SHP77 (cell line): ENCODE data around the gene BOLA1.
A peak's percentile ranks its signal among the peaks of the same experiment; 100 is the strongest.
"Not testable (repeated sequence)": the region's sequence is repeated elsewhere in the genome, so short reads cannot be mapped to it uniquely, and the experiment has no call there.

Experiments used
- DNase-seq, 2 experiments: peaks; one replicate each; lab custom pipeline; 2025; lab: John Stamatoyannopoulos, UW

Gene BOLA1

DNA sequence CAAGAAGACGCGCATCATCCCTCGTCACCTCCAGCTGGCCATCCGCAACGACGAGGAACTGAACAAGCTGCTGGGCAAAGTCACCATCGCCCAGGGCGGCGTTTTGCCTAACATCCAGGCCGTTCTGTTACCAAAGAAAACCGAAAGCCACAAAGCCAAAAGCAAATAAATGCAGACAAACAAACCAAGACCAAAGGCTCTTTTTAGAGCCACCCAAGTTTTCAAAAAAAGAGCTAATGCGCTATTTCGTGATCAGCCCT lies 12.2 kb upstream of the BOLA1 start:
- DNase-seq: not testable (repeated sequence)

DNA sequence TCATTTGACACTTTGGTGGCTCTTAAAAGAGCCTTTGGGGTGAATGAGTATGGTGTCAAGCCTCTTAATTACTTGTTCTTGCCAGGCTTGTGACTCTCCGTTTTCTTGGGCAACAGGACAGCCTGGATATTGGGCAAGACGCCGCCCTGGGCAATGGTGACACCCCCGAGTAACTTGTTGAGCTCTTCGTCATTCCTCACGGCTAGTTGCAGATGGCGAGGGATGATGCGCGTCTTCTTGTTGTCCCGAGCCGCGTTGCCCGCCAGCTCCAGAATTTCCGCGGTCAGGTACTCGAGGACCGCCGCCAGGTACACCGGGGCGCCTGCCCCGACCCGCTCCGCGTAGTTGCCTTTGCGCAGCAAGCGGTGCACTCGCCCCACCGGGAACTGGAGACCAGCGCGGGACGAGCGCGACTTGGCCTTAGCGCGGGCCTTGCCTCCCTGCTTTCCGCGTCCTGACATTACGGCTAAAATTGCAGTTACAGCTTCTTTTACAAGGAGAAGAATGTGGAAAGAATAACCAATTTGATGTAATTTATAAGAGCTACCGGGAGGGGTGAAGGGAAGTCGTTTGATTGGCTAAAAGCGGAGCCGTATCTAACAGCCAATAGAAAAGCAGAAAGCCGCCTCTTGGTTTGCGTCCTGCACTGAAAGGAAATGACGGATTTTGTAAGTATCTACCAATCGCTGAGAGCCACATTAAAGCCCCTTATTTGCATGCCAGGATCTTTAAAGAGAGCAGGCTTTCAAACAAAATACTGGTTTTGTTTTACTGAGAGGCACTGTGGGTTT lies 11.7 kb upstream of the BOLA1 start:
- DNase-seq: peak; percentile 99 to 100

DNA sequence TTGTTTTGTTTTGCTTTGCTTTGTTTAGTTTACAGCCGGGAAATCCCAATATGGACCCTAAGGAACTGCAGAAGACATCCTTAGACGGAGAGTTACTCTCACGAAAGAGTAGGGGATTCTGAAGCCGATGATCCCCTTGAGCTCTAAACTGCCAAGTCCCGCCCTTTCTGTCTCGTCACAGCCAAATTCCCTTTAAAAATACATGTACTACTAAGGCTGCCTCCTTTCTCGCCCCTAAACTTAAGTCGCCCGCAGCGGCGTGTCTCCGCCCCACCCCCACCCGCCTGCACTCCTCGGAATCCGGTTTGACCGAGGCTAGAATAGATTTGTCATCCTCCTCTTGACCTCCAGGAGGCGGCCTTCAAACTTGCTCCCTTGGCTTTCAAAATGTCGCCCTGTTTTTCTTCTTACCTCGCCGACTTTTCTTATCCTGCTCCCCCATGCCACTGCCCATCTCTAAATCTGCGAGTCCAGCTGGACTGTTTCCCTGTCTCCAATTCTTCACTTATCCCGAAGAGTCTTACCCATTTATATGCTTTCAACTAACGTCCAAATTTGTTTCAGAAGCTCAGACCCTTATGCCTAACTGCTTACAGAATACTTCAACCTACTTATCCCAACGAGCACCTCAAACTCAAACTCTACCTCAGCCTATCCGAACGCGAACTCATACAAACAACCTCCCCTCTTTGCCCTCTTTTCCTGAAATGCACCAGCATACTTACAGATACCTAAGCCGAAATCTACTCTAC lies 10.9 kb upstream of the BOLA1 start:
- DNase-seq: peak; percentile 96 to 98

DNA sequence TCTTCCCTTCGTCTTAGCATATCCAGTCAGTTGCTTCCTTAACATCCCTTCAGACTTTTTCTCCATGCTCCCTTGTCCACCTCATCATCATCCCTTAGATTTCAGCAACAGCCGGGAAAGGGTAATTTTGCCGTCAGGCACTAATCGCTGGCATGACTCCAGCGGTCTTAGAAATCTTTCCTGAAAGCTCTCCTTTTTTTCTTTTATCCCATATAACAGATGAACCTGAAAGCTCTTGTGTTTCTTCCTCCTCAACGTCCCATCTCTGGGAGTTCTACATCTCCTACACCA lies 10.4 kb upstream of the BOLA1 start:
- no peak for DNase-seq

DNA sequence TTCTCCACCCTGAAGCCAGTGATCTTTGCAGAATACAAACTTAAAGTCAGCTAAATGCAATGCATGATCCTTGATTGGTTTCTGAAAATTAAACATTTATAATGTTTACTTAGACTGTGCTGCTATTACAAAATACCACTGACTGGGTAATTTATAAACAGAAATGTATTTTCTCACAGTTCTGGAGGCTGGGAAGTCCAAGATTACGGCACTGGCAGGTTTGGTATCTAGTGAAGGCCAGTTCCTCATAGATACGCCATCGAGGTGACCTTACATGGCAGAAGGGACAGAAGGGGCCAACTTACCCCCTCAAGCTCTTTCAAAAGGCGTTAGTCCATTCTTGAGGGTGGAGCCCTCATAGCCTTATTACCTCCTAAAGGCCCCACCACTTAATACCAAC lies 2.8 kb upstream of the BOLA1 start:
- DNase-seq: no peak

DNA sequence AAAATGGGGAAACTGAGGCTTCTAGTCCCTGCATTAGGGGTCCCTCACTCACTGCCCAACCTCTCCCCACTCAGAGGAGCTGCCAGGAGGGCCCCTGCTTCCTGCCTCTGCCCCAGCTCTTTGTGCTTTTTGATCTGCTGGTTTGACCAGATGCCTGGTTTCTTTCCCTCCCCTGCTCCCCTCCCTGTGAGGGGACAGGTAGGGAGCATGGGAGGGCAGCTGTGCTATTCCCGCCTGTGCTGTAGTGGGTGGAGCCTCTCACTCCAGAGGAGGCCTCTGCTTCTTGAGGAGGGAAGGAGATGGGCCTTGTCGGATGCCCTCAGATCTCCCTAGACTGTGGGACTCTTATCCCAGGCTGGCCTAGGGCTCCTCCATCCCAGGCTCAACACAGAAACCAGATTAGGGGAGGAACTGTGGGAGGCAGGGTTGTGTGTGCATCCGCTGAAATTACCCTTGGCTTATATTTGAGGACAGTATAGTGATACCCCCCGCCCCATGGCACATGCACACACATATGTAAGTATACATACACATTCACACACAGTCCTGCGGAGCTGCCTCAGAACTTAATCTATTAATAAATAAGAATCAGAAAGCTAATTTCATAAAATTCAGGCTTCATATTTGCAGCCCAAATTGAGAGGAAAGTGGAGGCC lies 4.6 kb downstream of the BOLA1 start:
- DNase-seq: no peak

DNA sequence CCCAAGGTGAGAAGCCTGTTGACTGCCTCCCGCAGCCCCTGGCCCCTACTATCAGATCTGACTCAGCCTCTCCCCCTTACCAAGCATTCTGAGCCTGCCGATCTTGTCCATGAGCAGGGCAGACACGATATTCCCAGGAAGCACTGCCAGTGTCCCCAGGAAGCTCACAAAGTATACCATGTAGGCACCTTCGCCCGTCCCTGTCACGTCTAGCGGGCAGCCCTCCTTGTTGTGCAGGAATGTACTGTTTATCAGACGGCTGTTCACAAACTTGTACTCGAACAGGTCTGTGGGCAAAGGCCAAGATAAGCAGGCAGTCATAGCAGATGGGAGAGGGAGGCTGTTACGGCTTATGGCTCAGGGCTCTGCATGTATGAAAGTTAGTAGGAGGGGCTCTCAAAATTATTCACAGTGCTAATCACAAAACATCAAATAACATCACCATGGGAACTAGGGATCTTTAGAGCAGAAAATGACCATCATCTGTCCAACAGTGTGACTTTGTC lies 7.3 kb downstream of the BOLA1 start:
- DNase-seq: no peak

DNA sequence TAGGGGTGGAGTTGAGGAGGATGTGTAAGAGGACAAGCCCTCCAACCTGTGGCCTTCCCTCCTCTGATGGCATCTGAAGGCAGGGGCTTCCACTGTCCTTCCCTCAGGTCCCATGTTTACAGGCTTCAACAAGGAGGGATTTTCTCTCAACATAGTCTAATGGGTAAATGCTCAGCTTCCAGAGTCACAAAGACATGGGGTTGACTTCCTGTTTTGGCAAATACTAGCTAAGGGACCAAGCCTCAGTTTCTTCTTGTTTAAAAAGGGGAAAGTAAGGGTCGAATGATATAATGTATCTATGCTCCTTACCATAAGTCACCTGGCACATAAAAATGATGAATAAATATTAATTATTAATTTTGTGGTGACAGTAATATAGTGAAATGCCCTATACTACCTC lies 15.2 kb downstream of the BOLA1 start:
- DNase-seq: no peak

DNA sequence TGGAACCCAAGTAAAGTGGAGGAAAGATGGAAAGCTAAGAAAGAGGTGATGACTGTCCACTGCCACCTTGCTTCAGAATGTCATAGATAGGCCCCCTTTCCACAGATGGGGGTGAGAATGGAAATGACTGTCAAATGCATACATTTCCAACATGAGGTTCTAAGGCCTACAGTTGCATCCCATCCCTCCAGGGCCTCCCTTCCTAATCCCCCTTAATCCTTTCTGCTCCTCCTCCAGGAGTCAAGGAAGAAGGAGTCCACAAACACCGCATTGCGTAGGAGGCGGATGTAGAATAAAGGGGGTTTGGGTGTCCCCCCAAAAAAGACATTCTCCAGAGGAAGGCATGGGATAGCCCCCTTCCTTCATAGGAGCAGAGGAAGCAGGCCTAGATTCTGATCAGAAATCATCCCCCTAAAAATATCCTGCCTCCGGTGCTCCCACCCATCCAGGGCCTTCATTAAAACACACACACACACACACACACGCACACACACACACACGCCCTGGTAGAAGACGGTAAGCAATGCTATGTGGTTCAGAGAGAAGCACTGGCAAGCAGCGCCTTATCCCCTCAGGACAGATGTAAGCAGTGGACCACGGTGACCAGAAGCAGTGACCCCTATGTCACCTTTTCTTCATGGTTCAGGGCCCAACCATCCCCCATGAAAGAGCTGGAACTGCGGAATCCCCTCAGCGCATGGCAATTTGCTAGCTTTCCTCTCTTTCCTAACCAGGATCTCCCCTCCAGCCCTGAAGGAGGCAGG lies 16.2 kb downstream of the BOLA1 start:
- no peak for DNase-seq

DNA sequence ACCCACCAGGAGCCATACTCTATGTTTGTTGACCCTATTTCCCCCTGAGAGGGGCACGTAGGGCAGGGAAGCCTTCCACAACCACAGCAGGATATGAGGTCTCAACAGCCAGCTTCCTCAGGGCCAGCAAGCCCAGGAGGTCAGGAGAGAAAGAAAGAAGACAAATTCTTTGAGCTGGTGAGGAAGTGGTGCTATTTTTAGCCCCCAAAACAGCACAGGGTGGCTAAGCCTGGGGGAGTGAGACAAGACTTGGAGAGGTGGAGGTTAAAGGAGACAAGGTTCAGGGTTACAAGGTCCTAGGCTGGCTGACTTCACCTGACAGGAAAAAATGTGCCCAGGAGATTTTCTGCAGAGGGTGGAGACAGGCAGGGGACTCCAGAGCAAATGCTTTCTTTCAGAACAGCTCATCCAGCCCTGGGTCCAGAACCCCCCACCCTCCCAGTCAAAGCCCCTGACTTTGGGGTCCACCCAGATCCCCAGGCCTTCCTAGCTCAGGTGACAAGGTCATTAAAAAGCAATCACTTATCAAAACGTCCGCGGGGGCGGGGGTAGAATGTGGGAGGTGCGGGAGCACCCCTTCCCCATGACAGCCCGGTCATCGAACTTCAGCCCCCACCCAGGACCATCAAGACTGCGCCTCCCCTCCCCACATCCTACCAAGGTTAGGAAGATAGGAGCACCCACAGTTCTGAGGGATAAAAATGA lies 17.0 kb downstream of the BOLA1 start:
- DNase-seq: no peak

DNA sequence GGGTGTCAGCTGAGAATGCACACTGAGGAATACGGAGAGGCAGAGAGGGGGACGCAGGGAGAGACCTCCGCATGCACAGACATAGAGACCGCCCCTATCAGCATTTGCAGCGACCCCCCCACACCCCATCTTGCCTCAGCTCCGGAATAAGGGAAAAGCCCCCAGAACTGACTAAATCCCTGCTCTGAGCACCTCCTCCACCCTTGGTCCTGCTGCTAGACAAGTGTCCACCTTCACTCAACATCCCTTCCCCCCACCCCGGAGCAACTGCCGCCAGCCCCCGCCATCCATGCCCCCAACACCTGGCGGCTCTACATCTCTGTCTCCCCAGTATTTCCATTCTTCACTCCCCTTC lies 17.5 kb downstream of the BOLA1 start:
- DNase-seq: no peak

DNA sequence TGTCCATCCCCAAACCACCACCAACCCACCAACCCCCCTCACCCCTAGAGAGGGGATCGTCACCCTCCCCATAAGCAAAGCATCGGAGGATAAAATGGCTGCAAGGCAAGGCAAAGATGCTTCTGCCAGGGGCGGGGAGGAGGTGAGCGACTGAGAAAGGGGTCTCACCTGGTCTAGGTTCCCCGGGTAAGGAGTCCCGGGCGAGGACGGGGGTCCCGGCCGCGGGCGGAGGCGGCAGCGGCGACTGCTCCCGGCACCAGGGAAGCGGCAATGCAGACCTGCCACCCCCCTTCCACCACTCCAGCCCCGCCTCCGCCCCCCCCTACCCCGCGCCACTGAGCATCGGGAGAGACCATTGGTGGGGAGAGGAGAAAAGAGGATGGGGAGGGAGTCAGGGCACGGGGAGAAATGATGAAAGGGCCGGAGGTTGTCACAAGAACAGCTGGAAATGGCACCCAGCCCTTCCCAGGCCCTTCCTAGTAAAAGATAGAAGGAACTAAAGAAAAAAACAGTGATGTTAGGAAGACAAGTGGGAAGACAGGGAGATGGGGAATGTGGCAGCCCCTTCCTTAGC lies 18.3 kb downstream of the BOLA1 start, which contains the start of gene SV2A:
Gene SV2A (minus strand): TSS at position 274 of the 574 bp plus-strand sequence. CDS start 4,004 bp downstream, outside the sequence.
- peak; percentile 88 to 90 for DNase-seq

DNA sequence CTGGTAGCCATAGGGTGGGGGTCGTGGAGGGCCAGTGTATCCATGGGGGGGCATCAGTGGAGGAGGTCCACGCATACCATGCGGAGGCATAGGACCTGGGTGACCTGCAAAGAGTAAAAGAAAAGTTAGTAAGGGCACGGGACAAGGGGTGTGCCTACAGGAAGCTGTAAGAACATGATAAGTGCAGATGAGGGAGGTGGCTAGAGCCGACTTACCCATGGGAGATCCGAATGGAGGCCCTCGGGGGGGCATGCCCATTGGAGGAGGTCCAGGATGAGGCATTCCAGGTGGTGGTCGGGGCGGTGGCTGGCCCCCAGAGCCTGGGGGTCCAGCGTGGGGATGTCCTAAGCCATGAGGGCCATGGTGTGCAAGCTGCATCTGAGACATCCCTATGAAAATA lies 24.3 kb downstream of the BOLA1 start:
- DNase-seq: no peak

DNA sequence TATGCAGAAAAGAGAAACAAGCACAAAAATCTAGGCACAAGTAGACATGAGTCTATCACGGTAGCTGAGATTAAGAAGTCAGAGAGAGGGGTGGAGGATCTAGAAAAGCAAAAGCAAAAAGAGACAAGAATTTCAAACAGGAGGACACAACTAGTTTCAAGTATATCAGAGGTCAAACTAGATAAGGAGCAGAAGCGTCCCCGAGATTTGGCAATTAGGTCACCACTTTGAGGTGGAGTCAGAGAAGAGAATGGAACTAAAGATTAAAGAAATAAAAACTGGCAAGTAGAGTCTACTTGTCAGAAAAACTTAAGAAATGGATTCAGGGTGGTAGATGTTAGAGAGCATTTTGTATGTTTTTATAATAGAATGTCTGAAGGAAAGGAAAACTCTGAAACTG lies 26.0 kb downstream of the BOLA1 start:
- no peak for DNase-seq

DNA sequence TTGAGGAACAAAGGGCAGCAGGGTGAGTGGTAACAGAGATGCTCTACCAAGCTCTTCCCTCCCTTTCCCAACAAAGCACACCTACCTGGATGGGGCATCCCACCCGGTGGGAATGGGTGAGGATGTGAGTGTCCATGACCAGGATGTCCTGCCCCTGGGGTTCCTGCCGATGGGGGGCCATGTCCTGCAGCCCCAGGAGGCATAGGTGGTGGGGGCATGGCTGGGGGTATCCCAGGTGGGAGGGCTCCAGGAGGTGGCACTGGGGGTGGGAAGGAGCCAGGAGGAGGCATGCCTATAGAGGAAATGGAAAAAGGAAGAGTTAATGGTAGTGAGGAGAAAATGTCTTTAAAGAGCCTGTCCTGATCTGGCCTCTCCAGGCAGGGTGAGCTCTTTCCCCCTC lies 26.4 kb downstream of the BOLA1 start:
- DNase-seq: no peak

DNA sequence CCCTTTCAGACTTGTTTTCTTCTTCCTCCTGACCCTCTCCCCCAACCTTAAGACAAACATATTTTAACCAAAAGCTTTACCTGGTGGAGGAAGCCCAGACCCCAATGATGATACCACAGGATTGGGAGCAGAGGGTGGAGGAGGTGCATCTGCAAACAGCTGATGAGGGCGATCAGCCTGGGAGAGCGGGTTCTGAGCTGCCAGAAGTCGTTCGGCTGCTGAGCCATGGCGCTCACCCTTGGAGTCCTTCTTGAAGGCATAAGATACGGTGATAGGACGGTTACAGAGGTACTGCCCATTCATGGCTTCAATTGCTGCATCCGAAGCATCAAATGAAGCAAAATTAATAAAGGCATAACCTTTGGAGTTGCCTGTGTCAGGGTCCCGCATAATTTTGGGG lies 26.9 kb downstream of the BOLA1 start:
- no peak for DNase-seq

DNA sequence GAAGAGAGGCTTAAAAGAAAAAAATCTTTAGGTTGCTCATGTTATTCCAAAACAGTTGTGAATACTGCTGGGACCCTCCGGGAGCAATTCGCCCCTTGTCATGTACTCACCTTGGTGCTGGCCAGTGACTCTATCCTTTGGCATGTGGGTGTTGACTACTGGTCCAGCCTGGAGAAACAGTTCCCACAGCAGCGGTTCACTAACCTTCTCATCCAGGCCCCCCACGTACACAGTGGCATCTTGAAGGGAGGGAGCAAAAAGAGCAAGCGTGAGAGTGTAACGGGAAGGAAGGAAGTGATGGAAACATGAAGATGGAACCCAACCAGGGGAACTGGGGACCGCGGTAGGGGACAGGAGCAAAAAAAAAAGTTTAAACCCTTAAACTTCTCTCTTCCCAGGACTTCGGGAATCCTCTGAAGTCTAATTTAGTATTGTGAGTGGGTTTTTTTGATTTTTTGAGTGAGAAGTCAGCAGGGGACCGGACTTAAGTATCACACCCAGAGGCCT lies 27.7 kb downstream of the BOLA1 start:
- no peak for DNase-seq

DNA sequence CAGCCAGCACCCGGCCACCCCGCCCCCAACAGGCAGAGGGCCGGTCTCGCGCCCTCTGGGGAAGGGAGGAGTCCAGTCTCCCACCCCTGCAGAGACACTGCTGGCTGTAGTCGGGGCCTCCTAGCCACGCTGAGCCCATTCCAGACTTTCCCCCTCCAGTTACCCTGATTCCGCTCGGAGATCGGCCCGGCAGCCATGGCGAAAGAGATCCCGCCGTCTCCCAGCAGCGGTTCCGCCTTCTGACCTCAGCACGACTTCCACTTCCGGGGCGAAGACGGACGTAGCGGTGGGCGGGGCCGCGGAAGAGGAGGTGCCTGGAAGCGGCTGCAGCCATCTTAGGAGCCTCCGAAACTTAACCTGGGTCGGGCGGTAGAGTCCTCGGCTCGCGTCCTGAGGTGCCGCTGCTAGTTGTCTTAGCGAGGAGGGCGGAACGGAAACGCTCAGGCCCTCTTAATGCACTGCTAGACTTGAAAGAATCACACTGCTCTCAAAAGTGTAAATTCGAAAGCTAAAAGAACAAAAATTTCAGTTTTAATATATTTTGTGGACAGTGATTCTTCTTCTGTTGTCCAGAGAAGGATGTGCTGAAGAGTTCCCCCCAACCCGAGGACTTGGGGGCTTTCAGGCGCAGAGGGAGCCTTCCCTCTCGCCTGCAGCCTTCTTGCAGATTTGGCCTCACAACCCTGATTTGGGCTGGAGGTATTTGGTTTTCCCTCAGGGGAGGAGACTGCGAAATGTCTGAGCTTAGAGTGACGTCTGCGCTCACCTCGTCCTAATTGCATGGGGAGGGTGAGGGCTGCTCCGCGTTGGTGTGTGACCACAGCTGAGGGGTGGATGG lies 28.4 kb downstream of the BOLA1 start, which contains the start of gene SF3B4:
Gene SF3B4 (minus strand): TSS at position 241 of the 838 bp plus-strand sequence. CDS start 44 bp downstream, at position 197.
- peak; percentile 97 to 99 for DNase-seq

DNA sequence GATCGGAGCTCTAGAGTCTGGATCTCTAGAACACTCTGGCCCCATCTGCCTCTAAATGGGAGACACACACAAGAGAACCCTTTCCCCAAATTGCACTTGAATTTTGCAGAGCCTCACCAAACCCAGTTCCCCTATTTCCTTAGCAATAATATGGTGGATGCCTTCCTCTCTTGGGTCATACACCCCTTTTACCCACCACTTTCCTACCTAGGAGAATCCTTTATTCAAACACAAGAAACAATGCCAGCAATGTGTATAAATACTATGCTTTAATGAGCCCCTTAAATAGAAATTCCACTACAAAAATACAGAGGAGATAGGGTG lies 29.0 kb downstream of the BOLA1 start:
- DNase-seq: no peak

DNA sequence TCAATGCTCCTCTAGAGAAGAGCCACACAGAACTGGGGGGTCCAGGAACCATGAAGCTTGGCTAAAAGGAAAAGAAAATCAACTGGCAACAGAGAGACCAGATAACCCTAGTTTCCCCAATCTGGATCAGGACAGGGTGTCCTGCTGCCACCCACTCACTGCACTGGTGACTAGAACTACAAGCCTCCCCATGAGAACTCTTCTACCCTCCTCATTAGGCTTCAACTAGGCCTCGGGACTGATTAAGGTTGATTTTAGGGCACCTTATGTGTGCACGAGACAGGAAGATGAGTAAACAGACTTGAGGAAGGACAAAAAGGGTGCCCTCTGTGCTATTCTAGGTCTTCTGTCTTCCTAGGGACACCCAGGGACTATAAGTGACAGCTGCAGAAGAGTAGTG lies 30.5 kb downstream of the BOLA1 start:
- DNase-seq: no peak
